ENCODE results near the gene SLC10A7.
A peak's percentile ranks its signal among the peaks of the same experiment; 100 is the strongest.

Gene SLC10A7

DNA sequence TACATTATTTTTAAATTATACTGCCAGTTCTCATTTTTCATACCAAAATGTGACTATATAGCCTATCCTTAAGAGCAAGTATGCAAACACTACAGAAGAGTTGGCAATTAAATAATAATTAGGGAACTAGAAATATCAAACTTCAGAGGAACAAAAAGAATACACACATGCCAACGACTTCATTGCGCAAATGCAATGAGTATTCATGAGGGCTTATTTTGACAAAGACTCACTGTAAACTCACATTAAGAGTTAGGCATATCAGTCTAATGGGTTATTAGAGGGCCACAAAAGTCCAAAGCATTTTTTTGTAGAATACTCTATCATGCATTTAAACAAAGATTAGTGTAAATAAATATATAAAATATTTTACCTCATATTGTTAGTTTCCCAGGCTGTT, 31.6 kb downstream of the SLC10A7 start:
- no peak for DNase-seq

GRCh38 chr4:146488495-146489174, 33.1 kb downstream of the SLC10A7 start:
- DNase-seq = no peak

- no peak for DNase-seq
Observed at GRCh38 chr4:146486565-146486964, 35.2 kb downstream of the SLC10A7 start.

DNA sequence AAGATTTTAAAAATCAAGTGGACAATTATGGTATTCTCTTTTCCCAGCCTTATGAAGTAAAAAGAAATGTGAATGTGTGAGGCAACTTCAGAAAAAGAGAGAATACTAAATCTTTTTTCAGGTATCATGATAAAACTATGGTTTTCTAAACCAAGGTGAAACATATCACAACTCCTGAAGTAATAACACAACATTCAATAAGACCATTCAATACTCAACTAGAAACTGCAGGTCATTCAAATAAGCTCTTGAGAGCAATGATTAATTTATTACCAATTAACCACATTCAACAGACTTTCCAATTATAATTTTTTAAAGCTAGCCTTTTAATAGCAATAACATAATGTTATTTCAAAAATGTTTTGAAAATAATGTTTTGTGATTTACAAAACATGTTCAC, 35.8 kb downstream of the SLC10A7 start:
- no peak for DNase-seq

DNA sequence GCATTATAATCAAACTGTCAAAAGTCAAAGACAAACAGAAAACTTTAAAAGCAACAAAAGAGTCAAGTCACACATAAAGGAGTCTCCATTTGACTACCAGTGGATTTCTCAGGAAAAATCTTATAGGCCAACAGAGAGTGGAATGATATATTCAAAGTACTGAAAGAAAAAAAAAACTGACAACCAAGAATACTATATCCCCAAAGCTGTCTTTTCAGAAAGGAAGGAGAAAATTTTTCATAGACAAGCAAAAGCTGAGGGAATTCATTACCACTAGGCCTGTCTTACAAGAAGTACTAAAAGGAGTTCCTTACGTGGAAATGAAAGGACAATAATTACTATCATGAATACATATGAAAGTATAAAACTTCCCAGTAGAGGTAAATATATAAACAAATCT, 39.0 kb downstream of the SLC10A7 start:
- DNase-seq = no peak

- no peak for DNase-seq
Observed at GRCh38 chr4:146481246-146481645, 40.5 kb downstream of the SLC10A7 start.

DNA sequence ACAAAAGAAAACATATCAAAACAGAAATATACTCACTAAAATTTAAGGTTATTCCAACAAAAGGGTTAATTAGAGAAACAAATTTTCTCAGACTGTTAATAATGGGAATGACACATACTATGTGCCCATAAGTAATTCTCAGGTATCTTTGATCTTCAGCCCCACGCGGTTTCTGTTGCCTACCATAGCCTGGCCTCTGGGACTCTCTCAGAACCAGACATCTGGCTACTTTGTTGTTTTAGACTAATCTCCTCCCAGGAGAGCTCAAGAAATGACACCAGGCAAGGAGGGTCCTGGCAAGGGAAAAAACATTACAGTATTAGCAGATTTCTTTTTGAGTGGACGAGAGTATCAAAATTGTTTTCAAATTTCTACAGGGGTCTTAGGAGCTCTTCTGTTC, 43.7 kb downstream of the SLC10A7 start:
- DNase-seq = no peak

DNA sequence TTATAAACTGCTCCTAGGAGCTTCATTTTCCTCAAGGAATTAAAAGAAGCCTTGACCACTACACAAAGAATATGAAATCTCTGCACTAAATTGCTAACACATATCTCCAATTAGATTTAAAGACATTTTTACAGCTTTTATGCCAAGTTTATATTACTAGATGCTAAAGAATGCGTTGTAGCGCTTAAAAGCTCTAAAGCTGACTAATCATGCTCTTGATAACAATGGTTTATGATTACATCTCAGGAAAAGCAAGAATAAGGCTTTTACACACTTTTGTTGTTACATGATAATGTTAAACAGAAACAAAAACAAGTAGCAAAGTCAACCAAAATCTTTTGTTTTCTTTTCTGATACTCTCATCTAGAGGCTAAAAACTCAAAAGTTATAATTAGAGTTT, 44.7 kb downstream of the SLC10A7 start:
- no peak for DNase-seq

DNA sequence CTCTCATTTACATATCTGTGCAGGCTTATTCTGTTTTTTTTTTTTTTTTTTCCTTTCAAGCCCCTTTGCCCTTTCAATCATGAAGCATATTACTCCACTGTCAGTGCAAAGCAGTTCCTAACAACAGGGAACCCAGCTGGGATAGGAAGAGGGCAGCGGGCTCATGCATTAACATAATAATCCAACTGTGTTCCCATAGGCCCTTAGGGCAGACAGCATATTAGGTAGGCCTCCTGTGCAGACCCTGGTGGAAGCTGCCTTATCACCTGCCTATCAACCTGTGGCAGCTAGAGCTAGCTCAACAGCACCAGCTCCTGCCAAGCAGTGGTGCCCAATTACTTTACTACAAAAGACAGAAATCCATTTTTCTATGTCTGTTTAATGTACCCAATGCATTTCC, 49.3 kb downstream of the SLC10A7 start:
- no peak for DNase-seq

DNA sequence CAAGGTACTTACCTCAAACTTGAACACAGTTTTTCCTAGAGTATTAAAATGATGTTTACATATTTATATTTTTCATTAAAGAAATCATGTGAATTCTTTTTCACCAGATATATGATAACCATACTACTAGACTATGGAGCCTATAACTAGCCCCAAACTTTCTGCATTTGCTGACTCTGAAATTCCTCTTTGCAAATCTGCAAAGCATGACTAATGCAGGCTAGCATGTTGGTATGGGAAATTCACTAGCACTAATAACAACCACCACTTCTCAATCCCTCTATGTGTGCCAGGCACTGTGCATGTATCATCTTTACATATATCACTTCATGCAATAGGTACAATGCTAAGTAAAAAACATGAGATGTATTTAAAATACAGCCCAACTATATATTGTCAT, 51.1 kb downstream of the SLC10A7 start:
- DNase-seq = no peak

- DNase-seq = no peak
Observed at GRCh38 chr4:146469022-146469421, 52.7 kb downstream of the SLC10A7 start.

- DNase-seq = no peak
Observed at GRCh38 chr4:146465628-146466027, 56.1 kb downstream of the SLC10A7 start.

DNA sequence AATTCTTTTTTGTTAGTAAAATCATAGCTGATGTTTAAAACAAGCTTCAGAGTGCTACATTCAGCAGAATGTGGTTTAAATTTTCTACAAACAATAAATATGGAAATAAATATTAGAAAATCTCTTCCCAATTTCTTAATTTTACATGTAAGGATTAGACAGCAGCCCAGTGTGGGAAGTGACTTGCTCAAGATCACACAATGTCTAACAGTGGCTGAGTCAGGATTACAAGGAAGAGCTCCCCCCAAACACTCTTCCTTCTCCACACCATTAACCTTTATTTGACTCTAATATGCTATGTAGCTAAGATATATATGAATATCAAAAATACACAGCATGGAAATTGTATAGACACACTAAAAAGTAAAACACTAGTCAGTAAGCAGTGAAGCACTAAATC, 59.5 kb downstream of the SLC10A7 start:
- peak; percentile 36 for DNase-seq

- DNase-seq = peak; percentile 48
Observed at GRCh38 chr4:146458594-146458993, 63.1 kb downstream of the SLC10A7 start.

- DNase-seq = no peak
Observed at GRCh38 chr4:146456681-146457080, 65.1 kb downstream of the SLC10A7 start.

- no peak for DNase-seq
Observed at GRCh38 chr4:146453181-146453807, 68.4 kb downstream of the SLC10A7 start.

DNA sequence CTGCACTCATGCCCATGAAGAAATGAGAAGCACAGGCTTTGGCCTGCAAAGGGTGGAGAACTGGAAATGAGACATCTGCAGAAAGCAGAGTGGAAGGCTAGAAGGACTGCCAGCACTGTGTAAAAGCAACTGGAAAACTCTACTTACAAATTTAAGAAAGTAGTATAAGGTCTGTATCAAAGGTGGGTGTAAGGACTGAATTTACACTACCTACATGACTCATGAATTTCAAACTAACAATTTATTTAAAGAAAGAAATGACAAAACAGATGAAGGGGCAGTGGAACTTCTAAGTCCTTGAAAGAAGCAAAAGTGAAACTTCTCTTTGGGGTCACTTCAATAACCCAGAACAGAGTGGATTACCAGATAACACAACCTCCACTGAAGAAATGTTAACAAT, 71.2 kb downstream of the SLC10A7 start:
- DNase-seq = peak; percentile 10

DNA sequence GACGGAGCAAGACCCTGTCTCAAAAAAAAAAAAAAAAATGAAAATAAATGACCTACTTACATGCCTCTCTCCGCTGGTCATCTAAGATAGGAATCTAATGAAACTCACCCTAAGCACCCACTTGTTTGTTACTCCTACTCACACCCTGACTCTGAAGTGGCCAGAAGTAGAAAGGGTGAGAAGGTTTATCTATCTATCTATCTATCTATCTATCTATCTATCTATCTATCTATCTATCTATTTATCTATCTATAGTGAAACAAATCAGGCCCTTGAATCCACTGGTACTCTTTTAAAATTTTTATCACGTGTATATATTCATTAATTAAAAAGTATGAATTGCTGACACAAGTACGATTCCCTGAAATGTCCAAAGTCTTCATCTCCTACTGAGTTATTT, 75.2 kb downstream of the SLC10A7 start:
- DNase-seq = no peak

DNA sequence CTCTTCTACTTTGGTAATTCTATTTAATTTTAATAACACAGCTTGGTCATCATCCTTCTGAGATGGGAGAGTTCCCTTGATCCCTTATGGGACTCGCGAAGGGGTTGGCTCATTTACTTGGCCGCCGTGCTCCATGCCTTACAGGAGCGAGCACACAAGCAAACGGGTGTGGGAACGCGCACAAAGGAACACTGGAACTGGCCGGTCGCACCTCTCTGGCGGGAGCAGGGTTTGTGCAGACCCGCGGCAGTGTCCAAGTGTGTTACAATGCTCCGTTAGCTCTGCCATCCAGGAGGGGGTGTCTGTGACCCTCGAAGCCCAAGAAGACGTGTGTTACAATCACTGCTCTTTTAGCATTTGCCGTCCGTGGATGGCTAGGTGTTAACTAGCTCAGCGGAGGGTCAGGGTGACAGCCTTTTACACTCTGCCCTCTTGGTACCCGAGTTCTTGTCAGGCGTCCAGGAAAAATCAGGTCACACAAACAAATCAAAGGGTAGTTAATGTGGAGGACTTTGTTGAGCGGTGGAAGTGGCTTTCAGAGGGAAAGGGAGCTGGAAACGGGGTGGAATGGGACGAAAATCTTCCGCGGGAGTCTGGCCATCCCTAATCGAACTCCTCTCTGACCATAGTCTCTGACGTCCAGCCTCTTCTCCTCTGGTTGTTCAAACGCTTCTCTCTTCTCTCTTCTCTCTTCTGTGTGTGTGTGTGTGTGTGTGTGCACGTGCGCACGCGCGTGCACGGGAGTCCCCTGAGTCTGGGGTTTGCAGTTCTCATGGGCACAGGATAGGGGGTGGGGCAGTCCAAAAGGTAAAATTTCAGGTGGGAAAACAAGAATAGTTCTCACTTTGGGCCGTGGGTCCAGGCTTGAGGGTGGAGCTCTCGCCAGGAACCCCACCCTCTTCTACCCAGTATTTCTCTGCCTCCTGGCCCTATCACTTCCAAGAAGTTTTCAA, 76.3 kb downstream of the SLC10A7 start:
- no peak for DNase-seq

DNA sequence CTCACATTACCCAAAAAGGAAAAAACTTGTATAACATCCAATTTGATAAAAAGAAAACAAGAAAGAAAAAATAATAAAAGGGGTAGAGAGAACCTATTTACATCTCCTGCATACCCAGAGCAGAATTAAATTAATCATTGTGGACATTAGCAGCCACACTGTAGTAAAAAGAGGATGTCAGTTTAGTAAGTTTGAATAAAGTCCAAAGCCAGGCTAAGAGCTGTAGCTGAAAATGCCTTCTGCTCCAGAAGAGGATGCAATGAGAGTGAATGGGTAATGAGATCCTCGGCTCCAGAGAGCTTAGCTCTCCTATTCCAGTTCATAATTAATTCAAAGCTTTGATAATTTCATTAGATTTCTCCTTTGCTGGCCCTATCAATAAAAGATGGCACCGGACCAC, 78.2 kb downstream of the SLC10A7 start:
- DNase-seq = no peak

- DNase-seq = no peak
Observed at GRCh38 chr4:146442801-146443200, 78.9 kb downstream of the SLC10A7 start.

GRCh38 chr4:146439999-146440398, 81.7 kb downstream of the SLC10A7 start:
- no peak for DNase-seq

DNA sequence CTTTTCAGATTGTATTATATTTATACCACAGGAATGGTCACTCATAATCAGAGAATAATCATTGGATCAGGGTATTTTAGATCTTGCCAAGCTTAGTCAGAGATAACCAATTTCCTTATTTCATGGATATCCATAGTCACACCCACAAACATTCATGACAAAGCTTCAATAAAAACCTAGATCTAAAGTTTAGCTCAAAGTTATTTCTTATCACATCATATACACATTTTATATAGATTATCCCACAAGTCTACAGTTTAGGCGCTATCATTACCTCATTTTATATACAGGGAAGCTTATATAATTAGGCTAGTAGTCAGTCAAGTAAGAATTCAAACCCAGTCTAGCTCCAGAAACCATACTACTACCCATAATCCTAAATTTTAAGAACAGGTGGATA, 82.3 kb downstream of the SLC10A7 start:
- no peak for DNase-seq

- DNase-seq = no peak
Observed at GRCh38 chr4:146437778-146438177, 84.0 kb downstream of the SLC10A7 start.
